Hepatocyte (in vitro differentiated cells): ENCODE measurements around the gene CITED4.

Source experiments
- CTCF ChIP-seq: fragments of 200-600 bp; sonication (generic); IDR thresholded peaks from 2 replicates; pipeline ENCODE4 v1.5.1; 2016; ENCODE audit warnings: antibody characterized with exemption, mild to moderate bottlenecking; ENCODE audit not compliant: poor library complexity
- EZH2 ChIP-seq: fragments of 200-600 bp; sonication (generic); IDR thresholded peaks from 2 replicates; pipeline ENCODE4 v1.6.1; 2016; ENCODE audit warnings: antibody characterized with exemption, mild to moderate bottlenecking, borderline replicate concordance

GRCh38 chr1:40862008-40862863 is at the start of gene CITED4:
- TF ChIP-seq CTCF, result peak; percentile 23
- no peak for TF ChIP-seq EZH2
